Endothelial cell of umbilical vein (primary cell): ENCODE results near the gene SLC44A5.

Experiments used
- CTCF ChIP-seq, 2 donors: IDR thresholded peaks; 1 replicate in 1 of 2; 2 replicates in 1 of 2; pipeline ENCODE4 v1.5.1; 2011; ENCODE audit warnings: low read length in 2 of 2, mild to moderate bottlenecking in 2 of 2, moderate library complexity in 2 of 2, control low read depth in 1 of 2, inconsistent platforms in 1 of 2, low read depth in 1 of 2; ENCODE audit not compliant: insufficient read depth in 1 of 2; ENCODE audit errors: extremely low read depth in 1 of 2
- EZH2 ChIP-seq: IDR thresholded peaks from 2 replicates; pipeline ENCODE4 v1.6.1; 2012; ENCODE audit warnings: borderline replicate concordance, low read depth, mild to moderate bottlenecking, moderate library complexity, low read length, inconsistent platforms; ENCODE audit not compliant: severe bottlenecking
- FOS ChIP-seq: IDR thresholded peaks from 2 replicates; pipeline ENCODE4 v1.6.1; 2011; ENCODE audit warnings: mild to moderate bottlenecking, low read length, moderate library complexity, borderline replicate concordance; ENCODE audit not compliant: insufficient read depth
- GATA2 ChIP-seq: IDR thresholded peaks from 2 replicates; pipeline ENCODE4 v1.7.0; 2011; ENCODE audit warnings: low read depth, mild to moderate bottlenecking, moderate library complexity, mixed read lengths, low read length; ENCODE audit not compliant: insufficient read length, insufficient read depth
- JUN ChIP-seq: IDR thresholded peaks from 2 replicates; pipeline ENCODE4 v1.6.1; 2011; ENCODE audit warnings: borderline replicate concordance, low read depth; ENCODE audit not compliant: insufficient read length, insufficient read depth
- MAX ChIP-seq: IDR thresholded peaks from 2 replicates; pipeline ENCODE4 v1.6.1; 2011; ENCODE audit not compliant: insufficient read depth, insufficient read length
- MYC ChIP-seq: IDR thresholded peaks from one replicate; pipeline ENCODE4 v1.6.1; 2011; ENCODE audit warnings: mild to moderate bottlenecking, low read depth, low read length
- POLR2A ChIP-seq: IDR thresholded peaks from 2 replicates; pipeline ENCODE4 v1.6.1; 2012; ENCODE audit warnings: low read depth, mild to moderate bottlenecking, control low read depth, low read length
- POLR2AphosphoS5 ChIP-seq: IDR thresholded peaks from 2 replicates; pipeline ENCODE4 v1.6.1; 2012; ENCODE audit warnings: low read depth, mild to moderate bottlenecking, control low read depth, low read length, moderate library complexity; ENCODE audit not compliant: insufficient read depth

GRCh38 chr1:75415187-75415586 is 195.7 kb downstream of the SLC44A5 start:
- no peak for TF ChIP-seq CTCF (IDR thresholded peaks at IDR 0.05; ENCODE audit: extremely low read depth in 1 of 2, insufficient read depth in 1 of 2, low read depth in 1 of 2, low read length in 2 of 2)
- TF ChIP-seq MAX = no peak
- TF ChIP-seq POLR2A = no peak
- TF ChIP-seq POLR2AphosphoS5 = no peak
- no peak for TF ChIP-seq EZH2
- no peak for TF ChIP-seq MYC
- no peak for TF ChIP-seq JUN
- no peak for TF ChIP-seq GATA2
- TF ChIP-seq FOS = no peak
